Left renal cortex interstitium (tissue), 4 donors: Measurements from ENCODE around the gene TNK2. TPM values are rescaled to one million over a fixed set of nuclear protein-coding genes. Genes with fewer than 3 reads are reported as not detected.

Source experiments
- DNase-seq, 4 donors: peaks; one replicate each; pipeline ENCODE4 v3.0.0-alpha.2; 2013; ENCODE audit warnings: low read depth in 4 of 4, low spot score in 2 of 4, missing footprints in 1 of 4
- polyA plus RNA-seq, 4 donors: library from polyadenylated mRNA; unstranded; fragments of 120-200 nt; gene quantifications; one replicate each; pipeline ENCODE4 v1.2.1, GENCODE V29; 2013; ENCODE audit not compliant: insufficient read length in 4 of 4

The TNK2 gene
- polyA plus RNA-seq, 4 donors = 21.6 to 48.2 (median 34.0) TPM

- DNase-seq = no peak
Observed at GRCh38 chr3:195900436-195901355, 7.7 kb downstream of the TNK2 start.

DNA sequence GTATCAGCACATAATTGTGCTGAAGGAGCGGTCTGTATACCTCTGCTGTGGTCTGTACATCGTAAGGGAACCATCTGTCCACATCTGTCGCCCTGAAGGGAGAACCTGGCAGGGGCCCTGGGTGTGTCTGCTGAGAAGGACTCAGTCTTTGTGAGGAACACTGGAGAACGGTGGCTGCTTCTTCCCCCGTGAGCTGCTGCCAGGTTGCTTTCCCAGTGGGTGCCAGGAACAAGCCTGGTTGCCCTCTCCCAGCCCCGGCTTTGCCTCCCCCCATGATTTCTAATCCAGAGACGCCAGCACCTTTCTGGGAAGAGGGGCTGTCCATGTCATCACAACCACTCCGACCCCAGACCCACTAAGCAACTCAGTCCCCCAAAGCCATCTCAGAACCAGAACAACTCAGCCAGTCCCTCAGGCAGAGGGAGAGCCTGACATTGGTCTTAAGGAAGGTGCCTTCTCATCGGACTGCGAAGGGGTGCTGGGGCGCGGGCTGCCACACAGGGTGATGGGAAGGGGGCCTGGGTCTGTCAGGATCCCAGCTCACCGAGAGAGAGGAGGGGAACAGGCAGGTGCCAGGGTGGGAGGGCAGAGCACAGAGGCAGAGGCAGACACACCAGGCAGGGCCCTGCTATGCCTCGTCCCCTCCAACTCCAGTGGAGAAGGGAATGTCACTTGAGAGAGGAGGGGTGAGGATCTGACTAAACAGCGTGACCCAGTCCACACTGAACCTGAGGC, 8.5 kb downstream of the TNK2 start:
- DNase-seq = no peak

DNA sequence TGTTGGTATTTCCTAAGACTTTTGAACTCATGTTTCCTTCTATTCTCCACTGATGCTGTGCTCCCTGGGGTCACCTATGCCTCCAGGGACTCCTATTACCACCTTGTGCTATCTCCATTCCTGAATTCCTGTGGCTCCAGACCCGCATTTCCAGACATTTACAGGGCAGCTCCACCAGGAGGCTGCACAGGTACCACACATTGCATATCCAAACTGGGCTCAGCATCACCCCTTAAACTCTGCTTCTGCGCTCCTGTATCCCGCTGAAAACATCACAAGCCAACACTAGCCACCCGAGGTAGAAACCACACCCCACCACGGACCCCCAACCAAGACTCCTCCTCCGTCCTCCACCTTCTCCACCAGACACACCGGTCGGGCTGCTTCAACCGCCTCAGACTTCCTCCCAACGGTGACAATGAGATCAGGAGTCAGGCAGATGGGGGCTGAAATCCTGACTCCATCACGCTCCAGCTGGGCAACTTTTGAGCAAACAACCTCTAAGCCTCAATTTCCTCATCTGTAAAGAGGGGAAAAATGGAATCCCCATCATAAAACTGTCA, 10.4 kb downstream of the TNK2 start:
- DNase-seq = no peak

DNA sequence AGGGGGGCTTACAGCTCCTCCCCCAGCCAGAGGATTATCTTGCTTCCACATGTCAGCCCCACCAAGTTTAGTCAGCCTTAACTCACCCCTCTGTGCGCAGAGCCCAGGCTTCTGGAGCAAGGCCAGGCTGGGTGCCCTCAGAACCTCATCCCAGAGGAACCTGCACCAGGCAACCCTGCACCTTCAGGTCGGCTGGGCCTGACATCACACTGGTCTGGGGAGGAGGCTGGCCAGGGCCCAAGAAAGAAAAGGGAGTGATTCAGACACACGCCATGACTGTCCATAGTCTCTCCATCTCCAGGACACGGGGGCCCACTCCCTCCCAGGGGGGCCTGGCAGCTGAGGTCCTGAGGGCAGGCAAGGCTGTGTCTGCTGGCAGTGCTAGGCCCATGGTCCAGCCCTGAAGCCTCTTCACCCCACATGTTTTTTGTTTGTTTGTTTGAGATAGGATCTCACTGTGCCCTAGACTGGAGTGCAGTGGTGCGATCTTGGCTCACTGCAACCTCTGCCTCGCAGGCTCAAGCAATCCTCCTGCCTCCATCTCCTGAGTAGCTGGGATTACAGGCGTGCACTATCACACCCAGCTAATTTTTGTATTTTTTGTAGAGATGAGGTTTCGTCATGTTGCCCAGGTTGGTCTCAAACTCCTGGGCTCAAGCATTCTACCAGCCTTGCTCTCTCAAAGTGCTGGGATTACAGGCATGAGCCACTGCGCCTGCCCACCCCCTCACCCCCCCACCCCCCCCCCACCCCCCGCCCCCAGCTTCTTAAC, 11.1 kb downstream of the TNK2 start:
- DNase-seq = no peak

- no peak for DNase-seq
Observed at GRCh38 chr3:195896361-195897080, 11.8 kb downstream of the TNK2 start.

DNA sequence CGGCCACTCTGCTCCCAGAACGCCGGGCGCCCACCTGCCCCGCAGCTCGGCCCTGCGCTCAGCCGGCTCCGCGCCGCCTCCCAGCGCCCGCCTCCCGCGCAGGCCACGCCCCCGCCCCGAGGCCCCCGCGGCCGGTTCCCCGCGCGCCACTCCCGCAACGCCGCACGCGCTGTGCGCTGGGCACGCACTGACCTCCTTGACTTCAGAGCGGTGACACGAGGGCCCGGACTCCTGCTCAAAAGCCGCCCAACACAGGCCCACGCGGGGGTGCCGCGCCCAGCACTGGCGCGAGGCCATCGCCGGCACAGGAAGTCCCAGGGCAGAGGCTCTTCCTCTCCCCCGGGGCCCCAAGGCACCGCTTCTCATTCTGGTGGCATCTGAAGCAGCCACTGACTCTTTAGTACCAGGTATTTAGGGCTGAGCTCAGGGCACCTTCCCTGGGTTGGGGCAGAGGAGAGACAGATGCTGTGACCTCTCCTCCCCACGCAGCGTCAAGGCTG, 12.4 kb downstream of the TNK2 start:
- no peak for DNase-seq

DNA sequence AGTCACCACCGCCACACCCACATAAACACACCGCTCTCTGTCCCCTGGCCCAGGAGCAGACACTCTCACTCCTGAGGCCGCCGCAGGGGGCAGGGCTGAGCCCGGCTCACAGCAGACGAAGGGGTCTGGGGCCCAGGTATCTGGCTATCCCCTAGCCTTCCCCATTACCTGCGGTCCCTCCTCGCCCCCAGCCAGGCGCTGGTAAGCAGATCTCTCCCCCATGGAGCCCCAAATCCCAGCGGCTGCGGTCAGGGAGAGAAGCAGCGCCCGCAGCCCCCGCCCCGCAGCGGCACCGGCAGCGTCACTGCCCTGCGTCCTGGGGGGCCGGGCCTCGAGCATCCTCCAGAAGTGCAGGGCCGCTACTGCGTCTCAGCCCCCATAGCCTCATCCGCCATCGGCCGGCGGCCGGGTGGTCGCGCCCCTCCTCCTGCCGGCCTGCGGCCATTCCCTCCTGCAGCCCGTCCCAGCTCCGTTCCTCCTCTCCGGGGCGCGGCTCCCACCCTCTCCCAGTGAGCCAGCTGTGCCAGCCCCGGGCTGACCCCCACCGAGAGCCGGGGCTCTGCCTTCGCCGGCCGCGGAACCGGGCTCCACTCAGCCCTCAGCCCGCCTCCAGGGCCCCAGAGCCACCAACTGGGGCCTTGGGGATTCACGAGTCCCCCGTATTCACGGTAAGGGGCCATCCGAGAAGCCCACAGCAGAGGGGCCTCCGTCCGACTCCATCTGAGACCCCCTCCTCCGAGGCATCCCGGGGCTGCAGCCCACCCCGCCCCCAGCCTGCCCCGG, 13.1 kb downstream of the TNK2 start:
- no peak for DNase-seq

DNA sequence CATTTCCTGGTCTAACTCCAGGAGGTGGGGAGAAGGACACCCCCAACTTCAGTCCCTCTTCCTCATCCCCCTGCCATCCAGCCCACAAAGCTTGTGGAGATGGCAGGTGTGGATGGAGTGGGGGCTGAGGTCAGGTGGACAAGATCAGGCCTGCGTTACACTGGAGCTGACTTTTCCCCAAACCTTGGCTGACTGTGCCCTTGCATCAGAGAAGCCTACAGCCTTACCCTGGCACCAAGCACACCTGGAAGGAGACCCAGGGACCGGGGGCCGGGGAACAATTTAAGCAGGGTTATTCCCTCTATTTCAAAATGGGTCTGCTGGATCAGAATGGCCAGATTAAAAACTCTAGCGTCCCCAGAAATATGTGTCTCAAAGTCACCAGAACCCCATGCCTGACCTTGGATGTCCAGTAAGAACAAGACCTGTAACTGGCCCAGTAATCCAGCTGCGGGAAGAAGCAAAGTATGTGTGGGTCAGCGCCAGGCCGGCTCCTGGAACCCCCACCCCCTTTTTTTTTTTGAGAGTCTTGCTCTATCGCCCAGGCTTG, 14.4 kb downstream of the TNK2 start:
- DNase-seq = no peak

- no peak for DNase-seq
Observed at GRCh38 chr3:195893516-195893915, 14.8 kb downstream of the TNK2 start.

DNA sequence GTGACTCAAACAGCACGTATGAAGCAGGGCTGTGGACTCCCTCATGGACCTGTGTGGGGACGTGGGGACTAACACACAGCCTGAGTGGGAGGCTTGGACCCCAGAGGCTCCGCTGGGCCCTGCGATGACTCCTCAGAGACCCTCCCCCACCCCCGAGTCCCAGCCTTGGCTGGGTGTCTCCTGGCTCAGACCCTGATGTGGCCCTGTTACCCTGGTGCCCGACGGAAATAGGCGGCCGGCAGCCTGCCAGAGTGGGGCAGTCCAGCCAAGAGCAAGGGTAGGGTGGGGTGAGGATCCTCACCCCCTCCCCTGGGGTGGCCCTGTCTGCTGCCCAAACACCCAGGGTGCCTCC, 15.3 kb downstream of the TNK2 start:
- no peak for DNase-seq

DNA sequence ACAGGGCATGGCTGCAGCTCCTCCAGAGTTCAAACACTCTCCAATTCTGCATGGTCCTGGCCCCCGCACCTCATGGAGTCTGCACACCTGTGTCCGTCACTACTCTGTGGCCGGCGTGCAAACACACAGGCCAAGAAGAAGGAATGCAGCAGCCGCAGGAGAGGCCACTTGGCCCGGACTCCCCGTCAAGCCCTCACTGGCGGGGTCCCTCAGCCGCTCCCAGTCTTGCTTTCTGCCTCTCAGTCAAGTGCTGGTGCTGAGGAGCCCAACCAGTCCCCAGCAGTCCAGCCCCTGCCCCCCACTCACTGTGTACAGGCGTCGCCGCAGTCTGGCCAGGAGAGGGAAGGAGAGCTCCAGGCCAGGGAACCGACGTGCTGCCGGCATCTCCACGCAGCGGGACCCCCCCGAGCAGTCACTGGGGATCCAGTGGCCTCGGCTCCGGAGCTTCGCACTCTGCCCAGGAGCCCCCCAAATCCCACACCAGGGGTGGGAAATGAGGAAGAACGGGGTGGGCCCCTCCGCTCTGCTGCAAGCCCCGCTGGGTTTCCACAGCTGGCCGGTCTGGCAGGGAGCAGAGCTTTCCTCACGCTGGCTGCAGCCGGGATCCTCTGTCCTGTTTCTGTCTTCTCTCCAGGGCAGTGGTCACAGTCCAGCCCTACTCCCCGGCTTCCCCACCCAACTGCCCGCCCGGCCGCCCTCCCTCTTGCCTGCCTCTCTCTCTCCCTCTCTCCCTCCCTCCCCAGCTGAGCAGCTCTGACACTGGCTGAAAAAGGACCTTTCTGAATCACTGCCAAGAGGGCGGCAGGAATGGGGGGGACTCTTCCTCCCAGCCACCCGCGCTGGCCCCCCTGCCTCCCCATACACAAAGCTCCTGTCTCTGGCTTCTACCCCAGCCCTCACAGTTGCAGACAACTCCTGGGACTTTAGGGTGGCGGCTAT, 16.0 kb downstream of the TNK2 start:
- DNase-seq = no peak

- DNase-seq = no peak
Observed at GRCh38 chr3:195891431-195892104, 16.8 kb downstream of the TNK2 start.

- DNase-seq = no peak
Observed at GRCh38 chr3:195889870-195890295, 18.5 kb downstream of the TNK2 start.

GRCh38 chr3:195888981-195889869, 19.1 kb downstream of the TNK2 start:
- DNase-seq = no peak

GRCh38 chr3:195888311-195888761, 20.0 kb downstream of the TNK2 start:
- DNase-seq = no peak

DNA sequence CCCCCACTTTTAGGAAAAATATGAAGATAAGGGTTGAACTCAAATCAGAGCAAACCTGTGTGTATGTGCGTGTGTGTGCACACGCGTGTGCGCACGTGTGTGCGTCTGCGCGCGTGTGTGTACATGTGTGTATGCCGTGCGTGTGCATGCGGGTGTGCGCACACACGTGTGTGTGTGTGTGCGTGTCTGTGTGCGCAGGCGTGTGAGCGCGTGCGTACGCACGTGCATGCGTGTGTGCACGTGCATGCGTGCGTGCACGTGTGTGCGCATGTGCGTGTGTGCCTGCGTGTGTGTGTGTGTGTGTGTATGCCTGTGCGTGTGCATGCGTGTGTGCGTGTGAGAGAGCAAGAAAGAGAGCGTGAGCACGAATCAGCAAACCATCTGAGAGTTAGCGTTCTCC, 20.7 kb downstream of the TNK2 start:
- no peak for DNase-seq
